B cell (primary cell): Measurements from ENCODE around the gene ERG.

Experiments used
- EZH2 ChIP-seq: IDR thresholded peaks from 2 replicates; pipeline ENCODE4 v1.6.1; 2012; ENCODE audit warnings: borderline replicate concordance, low read depth, mild to moderate bottlenecking, moderate library complexity, low read length; ENCODE audit not compliant: insufficient read depth, poor library complexity, severe bottlenecking
- TF ChIP-seq, protein P1 (sequence below): fragments of 200-600 bp; IDR thresholded peaks from one replicate; pipeline ENCODE4 v1.8.0; 2022; ENCODE audit warnings: antibody characterized with exemption, mild to moderate bottlenecking

DNA sequence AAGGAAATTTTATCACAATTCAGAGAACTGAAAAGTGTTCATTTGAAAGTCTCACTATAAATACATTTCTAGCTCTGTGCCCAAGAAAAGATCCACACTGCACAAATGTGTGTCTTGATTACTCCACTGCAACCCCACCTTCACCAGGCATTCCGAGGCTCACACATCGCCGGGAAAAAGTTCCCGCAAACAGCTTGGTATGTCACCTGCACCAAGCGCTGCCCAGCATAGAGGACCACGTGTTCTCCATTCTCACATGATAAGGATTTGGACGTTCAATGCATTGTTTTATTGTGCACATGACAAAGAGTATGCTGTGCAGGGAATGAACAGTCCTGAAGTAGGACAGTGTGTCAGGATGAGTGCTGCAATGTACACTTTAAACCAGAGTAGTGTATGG, 70.1 kb downstream of the ERG start:
- TF ChIP-seq, protein P1, sequence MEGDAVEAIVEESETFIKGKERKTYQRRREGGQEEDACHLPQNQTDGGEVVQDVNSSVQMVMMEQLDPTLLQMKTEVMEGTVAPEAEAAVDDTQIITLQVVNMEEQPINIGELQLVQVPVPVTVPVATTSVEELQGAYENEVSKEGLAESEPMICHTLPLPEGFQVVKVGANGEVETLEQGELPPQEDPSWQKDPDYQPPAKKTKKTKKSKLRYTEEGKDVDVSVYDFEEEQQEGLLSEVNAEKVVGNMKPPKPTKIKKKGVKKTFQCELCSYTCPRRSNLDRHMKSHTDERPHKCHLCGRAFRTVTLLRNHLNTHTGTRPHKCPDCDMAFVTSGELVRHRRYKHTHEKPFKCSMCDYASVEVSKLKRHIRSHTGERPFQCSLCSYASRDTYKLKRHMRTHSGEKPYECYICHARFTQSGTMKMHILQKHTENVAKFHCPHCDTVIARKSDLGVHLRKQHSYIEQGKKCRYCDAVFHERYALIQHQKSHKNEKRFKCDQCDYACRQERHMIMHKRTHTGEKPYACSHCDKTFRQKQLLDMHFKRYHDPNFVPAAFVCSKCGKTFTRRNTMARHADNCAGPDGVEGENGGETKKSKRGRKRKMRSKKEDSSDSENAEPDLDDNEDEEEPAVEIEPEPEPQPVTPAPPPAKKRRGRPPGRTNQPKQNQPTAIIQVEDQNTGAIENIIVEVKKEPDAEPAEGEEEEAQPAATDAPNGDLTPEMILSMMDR, result no peak
- no peak for TF ChIP-seq EZH2
